Urothelium cell line (cell line): ENCODE results near the gene SMIM11.
"Not testable (repeated sequence)": the region's sequence is repeated elsewhere in the genome, so short reads cannot be mapped to it uniquely, and the experiment has no call there.

ENCODE experiments used
- DNase-seq: peaks from one replicate; pipeline ENCODE4 v3.0.0; 2011; ENCODE audit warnings: low spot score, mixed read lengths
- FAIRE-seq: peaks from 2 replicates; lab custom pipeline; 2011; peaks lifted over from hg19 to GRCh38; lab: Jason Lieb, UNC

The SMIM11 gene

GRCh38 chr21:34374940-34375618 is at the start of gene SMIM11:
Gene SMIM11 (plus strand): TSS chr21:34375507. CDS start chr21:34379505, 3,998 bp downstream.
- FAIRE-seq: peak; percentile 69
- not testable (repeated sequence) for DNase-seq

- FAIRE-seq (no peak), DNase-seq (no peak)
These were observed 45.3 kb upstream of the SMIM11 start for GRCh38 chr21:34330055-34330454.

- no peak for FAIRE-seq
- no peak for DNase-seq
These were observed 43.6 kb upstream of the SMIM11 start for GRCh38 chr21:34331726-34332125.

GRCh38 chr21:34332347-34332746 is 43.0 kb upstream of the SMIM11 start:
- DNase-seq (no peak), FAIRE-seq (no peak)

- peak; percentile 50 for DNase-seq
- FAIRE-seq: no peak
These were observed 42.1 kb upstream of the SMIM11 start for GRCh38 chr21:34333121-34333739.

GRCh38 chr21:34335316-34335715 is 40.0 kb upstream of the SMIM11 start:
- FAIRE-seq (no peak), DNase-seq (no peak)

- FAIRE-seq (no peak), DNase-seq (no peak)
These were observed 39.1 kb upstream of the SMIM11 start for GRCh38 chr21:34336245-34336644.

- no peak for DNase-seq
- no peak for FAIRE-seq
These were observed 38.4 kb upstream of the SMIM11 start for GRCh38 chr21:34336756-34337391.

- FAIRE-seq (no peak), DNase-seq (no peak)
These were observed 37.6 kb upstream of the SMIM11 start for GRCh38 chr21:34337741-34338140.

- no peak for FAIRE-seq
- no peak for DNase-seq
These were observed 37.1 kb upstream of the SMIM11 start for GRCh38 chr21:34338226-34338625.

GRCh38 chr21:34340061-34340460 is 35.2 kb upstream of the SMIM11 start:
- DNase-seq (no peak), FAIRE-seq (no peak)

- no peak for FAIRE-seq
These were observed 32.8 kb upstream of the SMIM11 start for GRCh38 chr21:34342476-34342875.

GRCh38 chr21:34343347-34343746 is 32.0 kb upstream of the SMIM11 start:
- FAIRE-seq: no peak
- no peak for DNase-seq

More at GRCh38 chr21:34342476-34342875, 32.8 kb upstream of the SMIM11 start:
- DNase-seq: no peak

- no peak for FAIRE-seq
- DNase-seq: no peak
These were observed 31.4 kb upstream of the SMIM11 start for GRCh38 chr21:34343838-34344381.

- no peak for FAIRE-seq
- DNase-seq: no peak
These were observed 30.7 kb upstream of the SMIM11 start for GRCh38 chr21:34344584-34344983.

- DNase-seq (no peak), FAIRE-seq (no peak)
These were observed 30.0 kb upstream of the SMIM11 start for GRCh38 chr21:34345091-34345871.

GRCh38 chr21:34345892-34346291 is 29.4 kb upstream of the SMIM11 start:
- FAIRE-seq: no peak
- DNase-seq: no peak

- no peak for DNase-seq
- FAIRE-seq: no peak
These were observed 26.3 kb upstream of the SMIM11 start for GRCh38 chr21:34348890-34349519.

GRCh38 chr21:34351786-34352241 is 23.5 kb upstream of the SMIM11 start:
- no peak for FAIRE-seq

GRCh38 chr21:34352556-34352955 is 22.8 kb upstream of the SMIM11 start:
- DNase-seq (no peak), FAIRE-seq (no peak)

More at GRCh38 chr21:34351786-34352241, 23.5 kb upstream of the SMIM11 start:
- DNase-seq: peak; percentile 21
